ENCODE measurements around the gene MRAP.

The MRAP gene

GRCh38 chr21:32349333-32349944 is 50.8 kb downstream of the MRAP start:
- DNase-seq (ENCODE audit: low spot score) = no peak

- no peak for DNase-seq (ENCODE audit: low spot score)
These were observed 51.7 kb downstream of the MRAP start for GRCh38 chr21:32350211-32350980.

- no peak for DNase-seq (ENCODE audit: low spot score)
These were observed 52.3 kb downstream of the MRAP start for GRCh38 chr21:32350981-32351380.

- DNase-seq (ENCODE audit: low spot score) = no peak
These were observed 52.8 kb downstream of the MRAP start for GRCh38 chr21:32351428-32351827.

- DNase-seq (ENCODE audit: low spot score) = no peak
These were observed 53.9 kb downstream of the MRAP start for GRCh38 chr21:32352526-32352925.

- DNase-seq (ENCODE audit: low spot score) = no peak
These were observed 54.5 kb downstream of the MRAP start for GRCh38 chr21:32353002-32353711.

GRCh38 chr21:32356874-32357395 is 58.3 kb downstream of the MRAP start:
- no peak for DNase-seq (ENCODE audit: low spot score)

- DNase-seq (ENCODE audit: low spot score) = no peak
These were observed 61.1 kb downstream of the MRAP start for GRCh38 chr21:32359719-32360260.

- DNase-seq (ENCODE audit: low spot score) = no peak
These were observed 61.8 kb downstream of the MRAP start for GRCh38 chr21:32360401-32360975.
